ENCODE measurements around the gene MB21D2.

Gene MB21D2

GRCh38 chr3:192825657-192826200 is 91.9 kb downstream of the MB21D2 start (continued):
- TF ChIP-seq ZSCAN4 (tag by site-specific recombination; IDR thresholded peaks at IDR 0.05), result no peak
- no peak for TF ChIP-seq ZNF146 (tag by site-specific recombination; IDR thresholded peaks at IDR 0.05)
- no peak for TF ChIP-seq SP3 (tag by site-specific recombination; IDR thresholded peaks at IDR 0.05)
- TF ChIP-seq HOXA7 (CRISPR knock-in tag; IDR thresholded peaks at IDR 0.05; ENCODE audit: borderline replicate concordance), result no peak
- TF ChIP-seq ZNF274 (IDR thresholded peaks at IDR 0.05; ENCODE audit: low read length), result no peak
- no peak for TF ChIP-seq ZNF274 (tag by site-specific recombination; IDR thresholded peaks at IDR 0.05; ENCODE audit: borderline replicate concordance)
- no peak for TF ChIP-seq ZNF473 (tag by site-specific recombination; IDR thresholded peaks at IDR 0.05)
- peak; percentile 45; the same call in 1 of the 2 replicates for TF ChIP-seq ZNF18 (tag by site-specific recombination; IDR thresholded peaks at IDR 0.05)
- TF ChIP-seq TRIM28 (IDR thresholded peaks at IDR 0.05; ENCODE audit: borderline replicate concordance, low read length), result no peak
- peak; percentile 57 for TF ChIP-seq FEZF1 (tag by site-specific recombination; IDR thresholded peaks at IDR 0.05)
- TF ChIP-seq ZSCAN5A (tag by site-specific recombination; IDR thresholded peaks at IDR 0.05), result no peak
- peak; percentile 71; the same call in 1 of the 2 replicates for TF ChIP-seq ZNF2 (tag by site-specific recombination; IDR thresholded peaks at IDR 0.05)
- peak; percentile 88 for TF ChIP-seq SCRT1 (tag by site-specific recombination; IDR thresholded peaks at IDR 0.05; ENCODE audit: borderline replicate concordance)
- TF ChIP-seq BCL11B (tag by site-specific recombination; IDR thresholded peaks at IDR 0.05; ENCODE audit: low read depth), result 0 out of 2 replicates have a peak, but pooled peaks have one; percentile 49
- no peak for TF ChIP-seq ZNF626 (tag by site-specific recombination; IDR thresholded peaks at IDR 0.05)
- no peak for TF ChIP-seq ZNF23 (tag by site-specific recombination; IDR thresholded peaks at IDR 0.05; ENCODE audit: borderline replicate concordance)
- no peak for TF ChIP-seq ZNF555 (tag by site-specific recombination; conservative IDR thresholded peaks at IDR 0.05)
- TF ChIP-seq ZNF292 (tag by site-specific recombination; IDR thresholded peaks at IDR 0.05; ENCODE audit: borderline replicate concordance, low read depth), result no peak
- no peak for TF ChIP-seq ZBTB11 (tag by site-specific recombination; conservative IDR thresholded peaks at IDR 0.05; ENCODE audit: low read depth)
- TF ChIP-seq ZFP41 (tag by site-specific recombination; IDR thresholded peaks at IDR 0.05; ENCODE audit: borderline replicate concordance), result no peak
- TF ChIP-seq ZNF529 (tag by site-specific recombination; IDR thresholded peaks at IDR 0.05; ENCODE audit: insufficient replicate concordance), result no peak
- no peak for TF ChIP-seq ZNF266 (tag by site-specific recombination; IDR thresholded peaks at IDR 0.05; ENCODE audit: low read depth)
- TF ChIP-seq SP2 (tag by site-specific recombination; IDR thresholded peaks at IDR 0.05), result peak; percentile 18; the same call in 1 of the 2 replicates
- no peak for TF ChIP-seq ZNF311 (tag by site-specific recombination; IDR thresholded peaks at IDR 0.05; ENCODE audit: borderline replicate concordance)
- TF ChIP-seq GLIS2 (tag by site-specific recombination; IDR thresholded peaks at IDR 0.05), result no peak
- peak; percentile 98 for TF ChIP-seq PRDM6 (tag by site-specific recombination; IDR thresholded peaks at IDR 0.05)
- peak; percentile 82 for TF ChIP-seq GLI2 (tag by site-specific recombination; IDR thresholded peaks at IDR 0.05; ENCODE audit: borderline replicate concordance, low read depth)
- 0 out of 2 replicates have a peak, but pooled peaks have one; percentile 32 for TF ChIP-seq ZFP69B (tag by site-specific recombination; IDR thresholded peaks at IDR 0.05)
- no peak for TF ChIP-seq ZNF621 (tag by site-specific recombination; IDR thresholded peaks at IDR 0.05)
- TF ChIP-seq ZEB2 (tag by site-specific recombination; IDR thresholded peaks at IDR 0.05), result peak; percentile 75
- no peak for TF ChIP-seq ZNF701 (tag by site-specific recombination; IDR thresholded peaks at IDR 0.05)

Data from HEK293 (cell line).